DMS53 (cell line): ENCODE results near the gene SYT9.

Experiments used
- DNase-seq: peaks from one replicate; lab custom pipeline; 2025; lab: John Stamatoyannopoulos, UW

Gene SYT9

GRCh38 chr11:7471071-7471470 is 219.4 kb downstream of the SYT9 start:
- DNase-seq: no peak

- no peak for DNase-seq
Measured at GRCh38 chr11:7473717-7474116, 222.0 kb downstream of the SYT9 start.

- no peak for DNase-seq
Measured at GRCh38 chr11:7480113-7480512, 228.4 kb downstream of the SYT9 start.

- DNase-seq: no peak
Measured at GRCh38 chr11:7484131-7484530, 232.4 kb downstream of the SYT9 start.

GRCh38 chr11:7484645-7485044 is 232.9 kb downstream of the SYT9 start:
- no peak for DNase-seq

- DNase-seq: no peak
Measured at GRCh38 chr11:7485186-7486097, 233.7 kb downstream of the SYT9 start, which contains the start of gene OLFML1. Gene OLFML1, plus strand, starts transcription at chr11:7485506. Its CDS starts 370 bp downstream, at chr11:7485876.

GRCh38 chr11:7486098-7486780 is 234.5 kb downstream of the SYT9 start:
- DNase-seq: no peak

GRCh38 chr11:7486781-7487140 is 235.1 kb downstream of the SYT9 start:
- no peak for DNase-seq

- no peak for DNase-seq
Measured at GRCh38 chr11:7487360-7487759, 235.7 kb downstream of the SYT9 start.

GRCh38 chr11:7488681-7489080 is 237.0 kb downstream of the SYT9 start:
- DNase-seq: no peak

GRCh38 chr11:7489376-7489775 is 237.7 kb downstream of the SYT9 start:
- DNase-seq: no peak

GRCh38 chr11:7490054-7490453 is 238.3 kb downstream of the SYT9 start:
- DNase-seq: no peak

GRCh38 chr11:7490535-7490934 is 238.8 kb downstream of the SYT9 start:
- no peak for DNase-seq

- DNase-seq: no peak
Measured at GRCh38 chr11:7492253-7492652, 240.5 kb downstream of the SYT9 start.

- no peak for DNase-seq
Measured at GRCh38 chr11:7493670-7494069, 242.0 kb downstream of the SYT9 start.

GRCh38 chr11:7494086-7494745 is 242.5 kb downstream of the SYT9 start:
- no peak for DNase-seq

GRCh38 chr11:7495882-7496551 is 244.3 kb downstream of the SYT9 start:
- no peak for DNase-seq

- no peak for DNase-seq
Measured at GRCh38 chr11:7498193-7498592, 246.5 kb downstream of the SYT9 start.

GRCh38 chr11:7499081-7499480 is 247.4 kb downstream of the SYT9 start:
- DNase-seq: no peak

- no peak for DNase-seq
Measured at GRCh38 chr11:7500251-7500650, 248.5 kb downstream of the SYT9 start.

GRCh38 chr11:7501251-7501650 is 249.5 kb downstream of the SYT9 start:
- no peak for DNase-seq

- DNase-seq: no peak
Measured at GRCh38 chr11:7501894-7502293, 250.2 kb downstream of the SYT9 start.
